G401.6 (cell line): Measurements from ENCODE around the gene LILRA1.
"Not testable (repeated sequence)": the region's sequence is repeated elsewhere in the genome, so short reads cannot be mapped to it uniquely, and the experiment has no call there.

Experiments
- FAIRE-seq: peaks from 2 replicates; lab custom pipeline; 2012; peaks lifted over from hg19 to GRCh38; lab: Jason Lieb, UNC

The LILRA1 gene

DNA sequence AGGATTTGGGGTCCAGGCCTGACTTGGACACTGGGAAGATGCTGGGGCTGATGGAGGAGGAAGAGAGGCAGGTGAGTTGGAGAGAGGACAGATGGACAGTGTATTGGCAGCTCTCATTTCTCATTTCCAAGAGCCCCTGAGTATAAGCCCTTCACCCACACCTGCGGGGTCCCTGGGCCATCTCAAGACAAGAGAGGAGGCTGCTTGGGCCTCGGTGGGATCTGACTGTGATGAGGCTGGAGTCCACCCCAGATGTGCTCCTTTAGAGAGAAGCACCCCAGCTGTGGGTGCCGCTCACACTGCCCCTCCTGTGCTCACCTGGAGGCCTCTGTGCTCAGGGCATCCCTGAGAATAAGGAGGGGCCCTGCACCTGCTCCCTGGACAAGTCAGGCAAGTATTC lies 16.1 kb upstream of the LILRA1 start:
- FAIRE-seq = no peak

GRCh38 chr19:54578268-54578667 lies 15.2 kb upstream of the LILRA1 start:
- FAIRE-seq = not testable (repeated sequence)

DNA sequence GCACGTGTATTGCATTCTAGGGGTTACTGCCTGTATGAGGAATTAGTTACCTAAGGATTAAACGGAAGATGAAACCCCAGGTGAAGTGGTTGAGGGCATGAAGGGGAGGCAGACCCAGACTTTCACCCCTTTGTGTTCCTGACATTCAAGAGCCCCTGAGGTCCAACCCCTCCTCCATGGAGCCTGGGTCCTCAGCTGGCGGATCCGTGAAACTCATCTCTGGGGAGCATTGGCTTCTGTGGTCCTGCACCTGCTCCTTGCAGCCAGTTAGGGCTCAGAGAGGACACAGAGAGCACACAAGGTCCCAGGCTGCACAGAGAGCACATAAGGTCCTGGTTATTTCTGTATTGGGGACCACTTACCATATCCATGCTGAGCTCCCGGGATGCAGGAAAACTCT lies 7.0 kb upstream of the LILRA1 start:
- FAIRE-seq = no peak

DNA sequence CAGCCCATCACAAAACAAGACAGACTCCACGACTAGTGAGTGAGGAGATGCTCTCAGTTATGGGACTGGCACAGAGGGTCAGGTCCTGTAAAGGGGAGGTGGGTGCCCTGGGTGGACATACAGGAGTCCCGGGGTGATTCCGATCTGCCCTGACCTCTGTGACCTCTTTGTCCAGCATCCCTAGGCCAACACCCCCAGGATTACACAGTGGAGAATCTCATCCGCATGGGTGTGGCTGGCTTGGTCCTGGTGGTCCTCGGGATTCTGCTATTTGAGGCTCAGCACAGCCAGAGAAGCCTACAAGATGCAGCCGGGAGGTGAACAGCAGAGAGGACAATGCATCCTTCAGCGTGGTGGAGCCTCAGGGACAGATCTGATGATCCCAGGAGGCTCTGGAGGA lies 6.4 kb upstream of the LILRA1 start:
- no peak for FAIRE-seq

DNA sequence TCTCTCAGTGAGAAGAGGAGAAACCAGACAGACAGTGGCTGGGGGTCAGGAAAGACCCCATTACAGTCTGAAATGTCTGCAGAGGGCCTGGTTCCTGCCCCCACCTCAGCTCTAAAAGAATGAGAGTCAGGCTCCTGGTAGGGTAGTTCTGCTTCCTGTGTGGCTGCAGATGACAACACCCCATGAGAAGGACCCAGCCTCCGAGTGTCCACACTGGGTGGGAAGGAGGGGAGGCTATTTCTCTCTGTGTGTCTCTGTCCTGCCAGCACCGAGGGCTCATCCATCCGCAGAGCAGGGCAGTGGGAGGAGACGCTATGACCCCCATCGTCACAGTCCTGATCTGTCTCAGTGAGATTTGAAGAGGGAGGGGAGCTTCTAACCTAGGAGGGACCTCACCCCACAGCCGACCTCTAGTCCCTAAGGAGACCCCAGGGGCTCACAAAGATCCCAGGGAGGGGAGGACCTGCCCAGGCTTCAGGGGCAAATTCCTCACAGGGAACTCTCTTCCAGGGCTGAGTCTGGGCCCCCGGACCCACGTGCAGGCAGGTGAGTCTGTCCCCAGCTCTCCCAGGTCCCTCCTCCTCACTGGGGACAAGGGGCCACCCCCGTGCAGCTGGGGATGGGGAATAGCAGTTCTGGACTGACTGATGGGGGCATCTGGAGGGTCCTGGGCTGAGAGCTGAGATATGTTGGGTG lies 647 bp downstream of the LILRA1 start:
- not testable (repeated sequence) for FAIRE-seq

DNA sequence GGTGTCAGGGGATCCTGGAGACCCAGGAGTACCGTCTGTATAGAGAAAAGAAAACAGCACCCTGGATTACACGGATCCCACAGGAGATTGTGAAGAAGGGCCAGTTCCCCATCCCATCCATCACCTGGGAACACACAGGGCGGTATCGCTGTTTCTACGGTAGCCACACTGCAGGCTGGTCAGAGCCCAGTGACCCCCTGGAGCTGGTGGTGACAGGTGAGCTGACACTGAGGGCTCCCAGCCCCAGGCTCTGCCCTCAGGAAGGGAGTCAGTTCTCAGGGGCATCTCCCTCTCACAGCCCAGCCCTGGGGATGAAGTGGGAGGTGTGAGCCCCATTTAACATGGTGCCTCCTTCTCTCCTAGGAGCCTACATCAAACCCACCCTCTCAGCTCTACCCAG lies 1.3 kb downstream of the LILRA1 start:
- FAIRE-seq = no peak

GRCh38 chr19:54595680-54596436 lies 2.4 kb downstream of the LILRA1 start:
- FAIRE-seq = not testable (repeated sequence)

GRCh38 chr19:54600212-54600611 lies 6.8 kb downstream of the LILRA1 start:
- FAIRE-seq = no peak

DNA sequence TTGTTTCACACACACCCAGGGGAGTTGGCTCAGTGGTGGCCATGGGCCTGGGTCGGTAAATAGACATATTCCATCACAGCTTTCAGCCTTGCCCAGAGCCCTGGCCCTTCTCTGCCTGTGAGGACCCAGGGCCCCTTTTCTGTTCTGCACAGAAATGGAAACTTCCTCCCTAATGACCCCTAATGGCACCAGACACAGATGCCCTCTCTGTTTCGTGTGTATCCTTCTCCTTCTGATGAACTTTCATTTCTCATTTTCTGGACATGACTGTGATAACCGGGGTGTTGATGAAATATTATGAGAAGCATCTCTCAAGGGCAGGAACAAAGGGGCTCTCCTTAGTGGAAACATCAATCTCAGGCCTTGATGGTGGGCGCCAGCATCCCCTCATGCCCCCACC lies 12.8 kb downstream of the LILRA1 start:
- no peak for FAIRE-seq

- FAIRE-seq = no peak
Measured at GRCh38 chr19:54606891-54607784, 13.7 kb downstream of the LILRA1 start.

DNA sequence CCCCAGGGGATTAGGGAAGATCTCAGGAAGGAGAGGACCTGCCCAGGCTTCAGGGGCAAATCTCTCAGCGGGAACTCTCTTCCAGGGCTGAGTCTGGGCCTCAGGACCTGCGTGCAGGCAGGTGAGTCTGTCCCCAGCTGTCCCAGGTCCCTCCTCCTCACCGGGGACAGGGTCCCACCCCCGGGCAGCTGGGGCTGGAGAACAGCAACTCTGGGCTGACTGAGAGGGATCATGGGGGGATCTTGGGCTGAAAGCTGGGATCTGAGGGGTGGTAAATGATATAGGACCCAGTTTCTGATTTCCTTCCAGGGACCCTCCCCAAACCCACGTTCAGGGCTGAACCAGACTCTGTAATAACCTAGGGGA lies 14.3 kb downstream of the LILRA1 start:
- no peak for FAIRE-seq

GRCh38 chr19:54608205-54608604 lies 14.8 kb downstream of the LILRA1 start:
- no peak for FAIRE-seq

DNA sequence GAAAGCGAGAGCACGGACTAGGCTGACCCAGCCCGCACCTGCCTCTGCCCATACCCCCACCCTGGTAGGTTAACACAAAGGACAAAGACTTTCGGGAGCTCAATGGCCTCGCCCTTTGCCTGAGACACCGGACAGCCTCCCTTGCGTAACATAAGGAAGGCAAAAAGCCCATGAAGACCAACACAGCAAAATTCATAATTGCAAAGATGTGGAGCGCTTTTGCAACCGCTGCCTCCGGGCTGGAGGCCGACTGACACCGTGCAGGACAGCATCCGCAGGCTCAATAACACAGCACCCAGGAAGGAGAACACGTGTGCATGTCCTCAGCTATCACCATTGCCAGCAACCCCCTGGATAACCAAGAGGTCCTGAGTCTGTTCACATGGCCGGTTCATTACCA lies 15.4 kb downstream of the LILRA1 start:
- no peak for FAIRE-seq

DNA sequence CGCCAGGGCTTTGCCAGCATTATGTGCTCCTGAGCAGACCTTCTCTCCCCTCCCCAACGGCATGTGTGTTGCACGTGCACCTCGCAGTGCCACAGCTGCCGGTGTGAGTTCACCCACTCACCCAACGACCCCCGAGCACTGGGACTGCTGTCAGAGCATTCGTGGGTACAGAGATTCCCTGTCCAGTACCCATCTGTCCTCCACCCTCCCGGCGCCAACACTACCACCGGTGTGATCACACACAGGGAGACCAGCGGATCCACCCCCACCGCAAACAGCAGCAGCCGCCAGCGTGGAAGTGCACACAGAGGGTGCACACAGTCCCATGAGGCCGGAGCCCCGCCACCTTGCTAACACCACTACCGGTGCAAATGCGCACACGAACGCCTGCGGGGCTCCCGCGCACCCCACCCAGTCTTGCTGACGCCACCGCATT lies 15.9 kb downstream of the LILRA1 start:
- FAIRE-seq = no peak

- FAIRE-seq = no peak
Measured at GRCh38 chr19:54612428-54612827, 19.0 kb downstream of the LILRA1 start.

GRCh38 chr19:54614726-54615125 lies 21.3 kb downstream of the LILRA1 start:
- FAIRE-seq = no peak

DNA sequence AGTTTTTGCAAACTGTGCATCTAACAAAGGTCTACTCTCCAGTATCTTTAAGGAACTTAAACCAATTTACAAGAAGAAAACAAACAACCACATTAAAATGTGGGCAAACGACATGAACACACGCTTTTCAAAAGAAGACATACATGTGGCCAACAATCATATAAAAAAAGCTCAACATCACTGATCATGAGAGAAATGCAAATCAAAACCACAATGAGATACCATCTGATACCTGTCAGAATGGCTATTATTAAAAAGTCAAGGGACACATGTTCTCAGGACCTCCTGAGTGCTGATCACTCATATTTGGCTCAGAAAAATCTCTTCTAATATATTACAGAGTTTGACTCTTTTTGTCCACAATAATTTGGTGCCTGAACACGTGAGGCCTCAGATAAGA lies 22.6 kb downstream of the LILRA1 start:
- FAIRE-seq = no peak

DNA sequence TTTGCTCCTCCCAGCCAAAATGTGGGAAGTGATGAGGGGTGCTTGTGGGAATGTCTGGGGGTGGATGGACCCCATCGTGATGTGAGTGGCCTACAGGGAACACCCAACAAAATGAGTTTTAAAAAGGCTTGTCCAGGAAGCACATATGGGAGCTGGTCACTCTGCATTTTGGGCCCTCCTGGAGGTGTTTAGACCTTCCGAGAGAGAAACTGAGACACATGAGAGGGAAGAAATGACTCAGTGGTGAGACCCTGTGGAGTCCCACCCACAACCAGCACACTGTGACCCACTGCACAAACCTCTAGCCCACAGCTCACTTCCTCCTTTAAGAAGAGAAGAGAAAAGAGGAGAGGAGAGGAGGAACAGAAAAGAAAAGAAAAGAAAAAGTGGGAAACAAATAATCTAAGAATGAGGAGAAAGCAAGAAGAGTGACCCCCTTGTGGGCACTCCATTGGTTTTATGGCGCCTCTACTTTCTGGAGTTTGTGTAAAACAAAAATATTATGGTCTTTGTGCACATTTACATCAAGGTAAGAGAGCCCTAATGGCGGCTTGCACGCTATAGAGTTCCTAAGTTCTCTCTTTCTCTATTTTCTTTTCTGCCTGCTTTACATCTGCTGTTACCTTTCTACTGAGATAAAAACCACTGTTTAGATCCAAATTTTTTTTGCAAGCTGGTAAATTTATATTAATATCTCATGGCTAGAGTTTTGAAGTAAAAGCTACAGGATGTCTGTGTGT lies 23.6 kb downstream of the LILRA1 start:
- no peak for FAIRE-seq

- no peak for FAIRE-seq
Measured at GRCh38 chr19:54620464-54620863, 27.0 kb downstream of the LILRA1 start.

- no peak for FAIRE-seq
Measured at GRCh38 chr19:54622431-54622830, 29.0 kb downstream of the LILRA1 start.

GRCh38 chr19:54624234-54624633 lies 30.8 kb downstream of the LILRA1 start:
- not testable (repeated sequence) for FAIRE-seq
